ENCODE data around the gene STRN4.

STRN4 gene

GRCh38 chr19:46725859-46726393 is 20.3 kb downstream of the STRN4 start:
- no peak for DNase-seq (ENCODE audit: low read depth)

- DNase-seq (ENCODE audit: low read depth), result no peak
Measured at GRCh38 chr19:46725036-46725820, 21.0 kb downstream of the STRN4 start.

- no peak for DNase-seq (ENCODE audit: low read depth)
Measured at GRCh38 chr19:46724468-46724867, 21.8 kb downstream of the STRN4 start.

- no peak for DNase-seq (ENCODE audit: low read depth)
Measured at GRCh38 chr19:46723471-46723870, 22.8 kb downstream of the STRN4 start.

GRCh38 chr19:46723023-46723461 is 23.2 kb downstream of the STRN4 start:
- no peak for DNase-seq (ENCODE audit: low read depth)

- no peak for DNase-seq (ENCODE audit: low read depth)
Measured at GRCh38 chr19:46722421-46723022, 23.7 kb downstream of the STRN4 start.

- no peak for DNase-seq (ENCODE audit: low read depth)
Measured at GRCh38 chr19:46722004-46722380, 24.3 kb downstream of the STRN4 start.

- no peak for DNase-seq (ENCODE audit: low read depth)
Measured at GRCh38 chr19:46721269-46722003, 24.8 kb downstream of the STRN4 start.

- DNase-seq (ENCODE audit: low read depth), result no peak
Measured at GRCh38 chr19:46720503-46721239, 25.6 kb downstream of the STRN4 start.

- no peak for DNase-seq (ENCODE audit: low read depth)
Measured at GRCh38 chr19:46719629-46720502, 26.4 kb downstream of the STRN4 start.

GRCh38 chr19:46718934-46719622 is 27.2 kb downstream of the STRN4 start:
- DNase-seq (ENCODE audit: low read depth), result no peak

GRCh38 chr19:46718157-46718933 is 27.9 kb downstream of the STRN4 start:
- DNase-seq (ENCODE audit: low read depth), result peak; percentile 35

- peak; percentile 11 for DNase-seq (ENCODE audit: low read depth)
Measured at GRCh38 chr19:46717716-46718143, 28.5 kb downstream of the STRN4 start.

GRCh38 chr19:46717034-46717715 is 29.1 kb downstream of the STRN4 start, which contains the start of gene PRKD2:
PRKD2 (minus strand) TSS chr19:46717114; CDS start chr19:46716370, 744 bp downstream.
- DNase-seq (ENCODE audit: low read depth), result peak; percentile 83

GRCh38 chr19:46716672-46717033 is 29.6 kb downstream of the STRN4 start:
- no peak for DNase-seq (ENCODE audit: low read depth)

- peak; percentile 2 for DNase-seq (ENCODE audit: low read depth)
Measured at GRCh38 chr19:46715975-46716671, 30.1 kb downstream of the STRN4 start.

GRCh38 chr19:46715620-46715974 is 30.7 kb downstream of the STRN4 start:
- DNase-seq (ENCODE audit: low read depth), result no peak

GRCh38 chr19:46714444-46715106 is 31.7 kb downstream of the STRN4 start:
- DNase-seq (ENCODE audit: low read depth), result peak; percentile 28

Data from activated T-cell treated with anti-CD3 and anti-CD28 coated beads for 24 hours (primary cell).